GM19467 (cell line): Measurements from ENCODE around the gene MICU1.
A peak's percentile ranks its signal among the peaks of the same experiment; 100 is the strongest.
"Not testable (repeated sequence)": the region's sequence is repeated elsewhere in the genome, so short reads cannot be mapped to it uniquely, and the experiment has no call there.

Source experiments
- ATAC-seq: cut with Tn5 transposase; IDR thresholded peaks from one replicate; pipeline ENCODE4 v1.9.1; 2021; ENCODE audit warnings: mild to moderate bottlenecking, moderate library complexity; ENCODE audit not compliant: unreplicated experiment

The MICU1 gene

GRCh38 chr10:72390764-72391163 is 235.1 kb downstream of the MICU1 start:
- ATAC-seq: no peak

GRCh38 chr10:72389716-72390115 is 236.2 kb downstream of the MICU1 start:
- ATAC-seq: no peak

- no peak for ATAC-seq
Measured at GRCh38 chr10:72389014-72389413, 236.9 kb downstream of the MICU1 start.

DNA sequence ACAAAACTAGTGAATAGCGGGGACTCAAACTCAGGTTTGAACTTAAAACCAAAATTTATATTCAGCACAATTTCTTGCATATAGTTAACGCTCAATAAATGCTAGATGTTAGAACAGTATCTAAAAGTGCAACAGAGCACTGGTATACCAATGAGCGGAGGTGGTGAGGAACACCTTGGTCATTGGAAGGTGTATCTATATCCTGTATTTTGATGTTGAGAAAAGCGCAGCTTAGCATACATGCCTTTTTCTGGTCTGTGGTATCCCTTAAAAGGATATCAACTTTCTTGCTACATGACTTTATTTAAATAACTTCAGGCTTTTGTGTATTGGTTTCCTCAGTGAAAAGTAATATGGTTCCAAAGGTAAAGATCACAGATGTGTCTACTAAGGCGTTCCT is 237.8 kb downstream of the MICU1 start:
- no peak for ATAC-seq

DNA sequence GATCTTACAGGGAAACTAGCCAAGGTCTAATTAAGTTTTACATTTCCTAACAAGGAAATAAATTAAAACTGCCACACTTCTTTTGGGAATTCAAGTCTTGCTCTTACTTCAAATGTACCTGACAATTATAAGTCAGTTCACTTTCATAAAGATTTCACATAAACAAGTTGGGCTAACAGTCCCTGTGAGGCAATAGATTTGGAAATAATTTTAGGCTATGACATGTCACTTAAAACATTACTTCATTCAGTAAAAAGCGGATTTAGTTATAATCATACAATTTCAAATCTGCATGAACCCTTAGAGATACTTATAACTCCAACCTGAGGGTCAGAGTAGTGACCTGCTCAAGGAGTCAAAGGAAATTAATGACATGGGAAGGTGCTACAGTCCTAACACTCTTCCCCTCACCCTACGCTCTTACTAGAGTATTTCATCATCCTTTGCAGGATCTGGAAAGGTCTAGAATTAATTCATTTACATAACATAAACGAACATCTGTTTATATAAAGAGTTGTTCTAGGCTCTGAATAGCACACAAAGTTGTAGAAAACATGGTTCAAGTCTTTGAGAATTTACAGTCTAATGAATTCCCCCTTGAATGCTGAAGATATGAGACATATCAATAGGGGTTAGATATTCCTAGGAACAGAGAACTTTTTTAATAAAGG is 238.8 kb downstream of the MICU1 start:
- no peak for ATAC-seq

DNA sequence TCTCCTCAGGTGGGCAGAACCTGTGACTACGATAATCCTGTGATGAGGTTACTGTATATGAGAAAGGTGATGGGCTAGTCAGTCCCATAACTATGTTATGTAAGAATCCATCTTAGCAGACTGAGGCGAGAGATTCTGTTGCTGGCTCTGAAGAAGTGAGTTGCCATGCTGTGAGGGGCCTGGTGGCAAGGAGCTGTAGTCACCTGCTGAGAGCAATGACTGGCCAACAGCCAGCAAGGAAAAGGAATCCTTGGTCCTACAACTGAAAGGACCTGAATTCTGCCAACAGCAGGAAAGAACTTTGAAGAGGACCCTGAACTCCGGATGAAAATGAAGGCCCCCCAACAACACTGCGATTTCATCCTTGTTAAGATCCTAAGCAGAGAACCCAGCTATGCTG is 240.2 kb downstream of the MICU1 start:
- no peak for ATAC-seq

- not testable (repeated sequence) for ATAC-seq
Measured at GRCh38 chr10:72384982-72385381, 240.9 kb downstream of the MICU1 start.

GRCh38 chr10:72379776-72380175 is 246.1 kb downstream of the MICU1 start:
- ATAC-seq: no peak

GRCh38 chr10:72379062-72379461 is 246.8 kb downstream of the MICU1 start:
- no peak for ATAC-seq

DNA sequence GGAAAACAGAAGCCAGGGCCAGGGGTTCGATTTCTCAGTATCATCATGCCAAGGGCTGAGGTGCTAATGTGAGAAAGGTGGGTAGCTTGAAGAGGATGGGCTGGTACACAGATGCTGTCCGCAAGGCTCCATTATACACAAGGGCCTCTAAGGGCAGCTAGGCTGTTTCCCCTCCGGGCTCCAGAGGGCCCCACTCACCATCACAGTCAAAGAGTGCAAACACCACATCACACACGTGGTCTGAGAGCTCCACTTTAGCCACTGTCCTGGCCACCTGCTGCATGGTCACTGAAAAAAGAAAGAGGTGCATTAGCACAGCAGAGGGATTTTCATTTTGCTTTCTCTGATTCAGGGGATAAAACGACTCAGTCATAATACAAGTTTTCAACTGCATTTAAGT is 250.3 kb downstream of the MICU1 start:
- no peak for ATAC-seq

DNA sequence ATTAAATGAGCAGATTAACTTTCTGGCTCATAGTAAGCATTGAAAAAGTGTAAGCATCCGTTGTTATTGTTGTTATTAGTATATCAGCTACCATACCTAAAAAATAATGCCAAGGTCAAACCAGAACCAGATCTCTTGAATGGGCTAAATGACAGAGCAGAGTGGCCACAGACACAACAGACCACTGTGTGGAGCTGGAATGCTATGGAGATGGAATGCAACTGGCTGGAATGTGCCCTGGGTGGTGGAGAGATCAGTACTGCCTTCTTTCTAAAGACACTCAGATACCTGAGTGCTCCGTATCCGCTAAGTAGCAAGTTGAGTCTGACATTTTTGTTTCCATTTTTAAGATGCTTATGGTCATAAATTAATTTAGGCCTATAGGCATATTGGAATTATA is 250.7 kb downstream of the MICU1 start:
- no peak for ATAC-seq

DNA sequence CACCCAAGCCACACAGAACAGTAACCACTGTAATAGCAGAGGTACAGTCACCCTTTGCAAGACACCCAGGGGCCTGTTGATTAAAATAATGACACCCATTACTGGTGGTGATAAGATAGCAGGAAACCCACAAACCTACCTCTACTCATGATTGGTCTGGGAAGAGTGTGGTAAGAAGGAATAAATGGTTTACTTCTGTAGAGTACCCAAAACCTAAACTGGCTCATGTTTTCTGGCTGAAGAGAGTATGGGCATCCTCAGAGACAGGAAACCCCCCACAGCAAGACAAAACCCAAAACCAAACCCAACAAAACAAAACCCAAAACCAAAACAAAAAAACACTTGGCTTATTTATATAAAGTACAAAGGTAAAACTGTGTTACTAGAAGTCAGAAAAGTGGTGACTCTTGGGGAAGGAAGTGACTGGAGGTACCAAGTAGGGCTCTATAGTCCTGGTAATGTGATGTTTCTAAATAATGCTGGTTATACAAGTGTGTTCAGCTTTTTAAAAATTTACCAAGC is 255.6 kb downstream of the MICU1 start:
- ATAC-seq: no peak

DNA sequence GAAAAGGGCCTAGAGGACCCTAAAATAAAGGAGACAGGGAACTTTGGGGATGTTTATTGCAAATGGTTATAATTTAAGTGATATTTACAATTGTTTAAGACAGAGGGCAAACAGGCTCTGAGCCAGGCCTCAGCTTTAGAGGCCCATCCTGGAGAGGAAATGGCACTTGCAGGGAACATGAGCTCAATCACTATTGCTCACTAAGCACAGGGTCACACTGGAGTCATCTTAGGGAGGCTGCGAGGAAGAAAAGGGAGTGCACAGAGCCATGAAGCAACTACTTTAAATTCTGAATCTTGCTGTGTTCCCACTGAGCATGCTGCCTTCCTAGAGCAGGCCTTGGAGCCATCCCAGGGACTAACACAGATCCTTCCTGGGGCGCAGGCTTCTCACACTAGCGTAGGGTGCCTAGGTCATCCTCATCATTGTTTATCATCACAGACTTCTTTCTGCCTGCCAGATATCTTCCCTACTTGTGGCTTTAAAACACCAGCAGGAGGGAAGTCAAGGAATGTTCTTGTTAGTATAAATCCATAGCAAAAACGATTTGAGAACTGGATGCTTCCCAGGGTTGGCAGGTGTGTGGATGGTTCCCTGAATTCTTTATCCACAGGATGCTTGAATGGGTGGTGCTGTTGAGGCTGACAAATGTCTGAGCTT is 258.4 kb downstream of the MICU1 start:
- ATAC-seq: no peak

GRCh38 chr10:72365106-72365895 is 260.6 kb downstream of the MICU1 start:
- ATAC-seq: no peak

DNA sequence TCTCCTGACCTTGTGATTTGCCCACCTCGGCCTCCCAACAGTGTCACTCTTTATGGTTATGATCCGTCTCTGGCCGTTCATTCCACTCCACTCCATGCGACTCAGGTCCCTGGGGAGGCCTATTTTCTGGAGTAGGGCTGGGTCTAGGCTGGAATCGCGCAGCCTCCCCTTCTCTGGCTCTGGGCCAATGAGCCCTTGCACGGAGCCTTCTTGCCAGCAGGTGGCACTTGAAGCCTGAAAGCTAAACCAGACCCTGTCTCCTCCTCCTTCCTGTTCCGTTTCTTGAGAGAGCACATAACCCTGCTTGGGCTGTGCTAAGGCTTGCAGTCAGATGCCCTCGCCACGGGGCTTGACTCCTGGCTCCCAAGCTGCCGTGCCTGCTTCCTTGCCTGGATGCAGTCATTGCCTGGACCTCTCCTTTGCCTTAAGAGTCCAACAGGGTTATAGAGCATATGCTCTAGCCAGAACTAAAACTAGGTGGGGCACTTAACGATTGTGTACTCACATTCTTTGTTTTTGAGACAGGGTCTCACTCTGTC is 261.6 kb downstream of the MICU1 start:
- ATAC-seq: peak; percentile 90

DNA sequence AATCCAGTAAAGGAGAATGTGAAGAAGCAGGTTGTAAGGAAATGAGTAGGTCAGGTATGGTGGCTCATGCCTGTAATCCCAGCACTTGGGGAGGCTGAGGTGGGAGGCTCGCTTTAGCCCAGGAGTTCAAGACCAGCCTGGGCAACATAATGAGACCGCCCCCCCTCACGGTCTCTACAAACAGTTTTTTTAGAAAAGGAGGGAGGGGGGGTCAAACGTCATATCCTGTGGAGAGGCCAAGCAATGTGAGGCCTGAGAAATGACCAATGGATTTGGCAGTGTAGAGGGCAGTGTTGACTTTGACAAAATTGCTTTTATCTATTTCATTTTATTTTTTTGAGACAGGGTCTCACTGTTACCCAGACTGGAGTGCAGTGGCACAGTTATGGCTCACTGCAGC is 268.9 kb downstream of the MICU1 start:
- no peak for ATAC-seq

DNA sequence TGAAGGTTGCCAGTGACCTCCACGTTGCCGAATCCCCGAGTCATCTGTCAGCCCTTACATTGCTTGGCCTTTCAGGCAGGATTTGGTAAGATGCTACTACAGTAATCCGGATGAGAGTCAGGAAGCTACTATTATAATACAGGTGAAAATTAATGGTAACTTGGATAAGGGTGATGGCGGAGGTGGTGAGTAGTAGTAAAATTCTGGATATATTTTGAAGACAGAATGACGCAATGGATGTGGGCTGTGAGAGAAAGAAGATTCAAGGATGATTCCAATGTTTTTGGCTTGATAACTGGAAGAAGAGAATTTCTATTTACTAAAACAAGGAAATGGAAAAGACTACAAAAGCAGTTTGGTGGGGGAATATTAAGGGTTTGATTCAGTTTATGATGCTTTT is 269.8 kb downstream of the MICU1 start:
- ATAC-seq: no peak

DNA sequence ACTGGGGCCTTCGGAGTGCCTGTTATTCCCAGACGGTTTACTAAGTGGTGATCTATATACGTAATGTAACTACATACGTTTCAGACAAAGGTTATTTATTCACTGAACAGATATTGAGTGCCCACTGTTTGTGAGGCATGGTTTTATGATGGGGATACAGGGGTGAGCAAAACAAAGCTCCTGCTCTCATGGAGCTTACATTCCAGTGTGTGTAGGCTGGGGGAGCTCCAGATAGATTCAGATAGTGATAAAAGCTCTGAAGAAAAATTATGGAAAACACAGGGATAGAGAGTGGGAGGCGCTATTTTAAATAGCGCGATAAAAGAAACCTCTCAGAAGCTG is 270.7 kb downstream of the MICU1 start:
- ATAC-seq: no peak

DNA sequence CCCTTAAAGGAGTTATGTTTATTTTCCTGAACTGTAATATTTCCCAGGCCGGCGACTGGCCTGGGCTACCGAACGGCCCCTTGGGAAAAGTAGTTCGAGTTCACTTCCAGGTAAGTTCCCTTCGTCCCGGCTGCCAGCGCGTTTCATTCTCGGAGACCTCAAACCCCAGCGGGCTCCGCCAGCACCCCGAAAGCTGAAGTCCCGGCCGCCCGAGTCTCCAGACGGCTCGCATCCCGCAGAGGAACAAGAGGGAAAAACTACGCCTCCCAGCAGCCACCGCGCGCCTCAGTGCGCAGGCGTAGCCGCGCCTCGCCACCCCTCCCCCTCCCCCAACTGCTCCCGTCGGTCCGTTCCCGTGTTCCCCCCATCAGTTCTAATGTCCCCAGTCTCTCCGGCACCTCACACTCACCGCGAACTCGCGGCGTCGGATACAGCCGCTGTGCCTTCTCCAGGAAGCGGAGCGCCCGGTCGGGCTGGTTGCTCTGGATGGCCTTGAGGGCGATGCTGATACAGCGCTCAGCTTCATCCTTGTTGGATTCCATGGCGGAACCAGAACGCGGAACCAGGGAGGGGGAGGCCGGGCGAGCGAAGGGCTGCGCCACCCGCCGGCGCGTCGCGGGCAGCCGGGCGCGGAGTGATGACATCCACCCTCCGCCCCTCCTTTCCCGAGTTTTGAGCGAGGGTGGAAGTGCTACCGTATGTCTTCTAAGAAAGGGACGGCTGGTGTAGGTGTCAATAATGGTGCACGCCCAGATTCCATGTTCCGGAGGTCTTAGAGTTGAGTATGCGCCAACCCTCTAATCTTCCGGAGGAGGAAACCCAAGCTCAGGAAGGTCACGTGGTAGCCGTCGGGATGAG is 271.3 kb downstream of the MICU1 start, which contains the start of gene DNAJB12:
Gene DNAJB12, minus strand, starts transcription at position 564 of the 858 bp plus-strand sequence. Its CDS starts 22 bp downstream, at position 542.
- peak; percentile 59 for ATAC-seq

GRCh38 chr10:72353965-72354355 is 271.9 kb downstream of the MICU1 start:
- no peak for ATAC-seq
